HG03558 (cell line): ENCODE data around the gene DCP2.
"Not testable (repeated sequence)": the region's sequence is repeated elsewhere in the genome, so short reads cannot be mapped to it uniquely, and the experiment has no call there.

ENCODE experiments used
- ATAC-seq: cut with Tn5 transposase; IDR thresholded peaks from one replicate; pipeline ENCODE4 v1.9.1; 2021; ENCODE audit warnings: moderate number of reproducible peaks; ENCODE audit not compliant: unreplicated experiment; ENCODE audit errors: extremely low read depth

The DCP2 gene

DNA sequence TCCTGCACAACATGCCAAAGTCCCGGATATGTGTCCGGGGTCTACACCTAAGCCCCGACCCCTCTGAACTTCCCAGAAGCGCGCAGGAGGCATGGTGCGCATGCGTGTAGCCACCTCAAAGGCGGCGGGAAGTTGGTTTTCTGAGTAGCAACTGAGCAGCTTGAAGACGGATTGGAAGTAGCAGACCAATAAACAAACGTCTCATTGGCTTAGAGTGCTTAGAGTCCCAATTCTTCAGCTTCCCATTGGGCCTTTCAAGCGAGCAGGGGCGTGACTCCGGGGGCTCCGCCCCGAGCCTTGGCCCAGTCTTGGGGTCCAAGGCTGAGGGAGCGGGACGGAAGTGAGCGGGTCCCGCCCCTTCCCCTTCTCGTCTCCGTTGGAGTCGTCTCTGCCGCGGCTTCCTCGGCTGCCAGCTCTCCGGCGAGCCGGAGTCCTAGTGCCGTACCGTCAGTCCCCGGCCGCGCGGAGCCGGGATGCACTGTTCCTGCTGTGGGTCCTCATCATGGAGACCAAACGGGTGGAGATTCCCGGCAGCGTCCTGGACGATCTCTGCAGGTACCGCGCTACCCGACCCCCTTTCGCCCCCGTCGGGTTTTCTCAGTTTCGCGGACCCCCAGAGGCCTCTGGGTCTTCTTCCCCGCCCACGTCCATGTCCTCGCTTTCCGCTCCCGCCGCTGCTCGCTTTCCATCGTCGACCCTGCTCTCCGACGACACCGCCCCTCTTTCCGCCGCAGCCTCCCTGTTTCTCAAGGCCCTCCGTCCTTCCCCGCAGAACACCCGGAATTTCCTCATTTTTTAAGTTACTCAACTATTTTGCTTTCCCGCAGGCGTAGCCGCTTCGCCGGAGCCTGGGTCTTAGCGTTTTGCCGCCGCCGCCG is at the start of gene DCP2:
Gene DCP2 (plus strand): TSS at position 367 of the 878 bp plus-strand sequence. CDS start 136 bp downstream, at position 503.
- peak; percentile 97 for ATAC-seq

- peak; percentile 59 for ATAC-seq
These were observed 47.1 kb upstream of the DCP2 start for GRCh38 chr5:112929336-112930081.

- peak; percentile 38 for ATAC-seq
These were observed 46.6 kb upstream of the DCP2 start for GRCh38 chr5:112930082-112930344.

DNA sequence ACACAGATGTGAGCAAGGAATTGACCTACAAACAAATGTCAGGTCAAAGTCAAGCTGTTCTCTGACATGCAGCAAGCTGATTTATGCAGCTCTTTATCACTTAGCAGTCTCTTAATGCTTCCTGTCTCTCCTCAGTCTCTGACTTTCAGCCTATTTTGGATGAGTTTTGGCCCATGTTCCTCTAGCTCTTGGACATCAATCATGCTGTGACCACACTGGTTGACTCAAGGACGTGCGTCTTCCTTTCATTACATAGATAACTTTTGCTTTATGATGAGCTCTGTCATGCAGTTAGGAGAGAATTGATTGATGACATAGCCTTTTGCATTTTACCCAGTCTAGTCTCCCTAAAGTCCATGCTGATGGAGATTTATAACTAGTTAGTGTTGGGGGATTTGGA is 45.1 kb upstream of the DCP2 start:
- ATAC-seq, result no peak

DNA sequence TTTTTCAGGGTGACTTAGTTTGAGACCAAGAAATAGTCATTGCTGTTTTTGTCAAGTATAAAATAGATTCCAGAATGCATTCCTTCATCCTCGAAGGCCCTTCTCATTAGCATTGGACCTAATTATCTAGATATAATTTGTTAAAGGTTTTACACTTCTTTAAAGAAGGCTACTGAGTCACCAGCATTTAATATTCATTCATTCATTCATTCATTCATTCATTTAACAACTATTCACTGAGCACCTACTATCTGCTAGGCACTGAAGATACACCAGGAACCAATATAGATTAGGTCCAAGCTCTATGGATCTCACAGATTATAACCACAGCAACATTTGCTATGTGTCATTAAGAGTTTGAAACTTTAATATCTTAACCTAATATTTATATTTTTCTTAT is 43.5 kb upstream of the DCP2 start:
- no peak for ATAC-seq

DNA sequence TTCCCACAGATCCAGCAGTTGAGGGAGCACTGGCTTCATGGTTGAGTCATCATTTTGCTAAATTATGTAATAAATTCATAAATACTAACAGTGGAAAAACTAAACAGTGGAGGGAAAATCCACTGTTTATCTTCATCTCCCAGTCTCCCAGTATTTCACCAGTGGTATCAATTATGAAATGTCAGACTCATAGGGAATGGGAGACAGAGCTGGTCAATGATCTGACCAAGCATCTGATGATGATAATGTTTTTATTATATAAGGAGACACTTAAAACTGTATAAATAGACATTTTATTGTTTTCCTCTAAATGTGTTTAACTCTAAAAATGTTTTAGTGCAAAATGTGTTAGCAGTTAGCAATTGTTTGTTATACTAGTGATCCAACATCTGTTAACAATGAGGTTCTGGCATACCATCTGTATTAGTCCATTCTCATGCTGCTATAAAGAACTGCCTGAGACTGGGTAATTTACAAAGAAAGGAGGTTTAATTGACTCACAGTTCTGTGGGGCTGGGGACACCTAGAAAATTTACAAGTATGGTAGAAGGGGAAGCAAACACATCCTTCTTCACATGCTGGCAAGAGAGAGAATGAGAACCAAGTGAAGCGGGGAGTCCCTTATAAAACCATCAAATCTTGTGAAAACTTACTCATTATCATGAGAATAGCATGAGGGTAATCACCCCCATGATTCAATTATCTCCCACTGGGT is 42.8 kb upstream of the DCP2 start:
- no peak for ATAC-seq

GRCh38 chr5:112934366-112934663 is 42.3 kb upstream of the DCP2 start:
- no peak for ATAC-seq

DNA sequence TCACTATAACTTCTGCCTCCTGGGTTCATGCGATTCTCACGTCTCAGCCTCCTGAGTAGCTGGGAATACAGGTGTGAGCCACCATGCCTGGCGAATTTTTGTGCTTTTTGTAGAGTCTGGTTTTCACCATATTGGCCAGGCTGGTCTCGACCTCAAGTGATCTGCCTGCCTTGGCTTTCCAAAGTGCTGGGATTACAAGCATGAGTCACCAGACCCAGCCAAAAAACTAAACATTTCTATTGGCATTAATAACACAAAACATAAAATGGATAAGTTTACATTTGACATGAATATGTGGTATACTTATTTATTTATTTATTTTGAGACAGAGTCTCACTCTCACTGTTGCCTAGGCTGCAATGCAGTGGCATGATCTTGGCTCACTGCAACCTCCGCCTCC is 40.9 kb upstream of the DCP2 start:
- ATAC-seq, result no peak

DNA sequence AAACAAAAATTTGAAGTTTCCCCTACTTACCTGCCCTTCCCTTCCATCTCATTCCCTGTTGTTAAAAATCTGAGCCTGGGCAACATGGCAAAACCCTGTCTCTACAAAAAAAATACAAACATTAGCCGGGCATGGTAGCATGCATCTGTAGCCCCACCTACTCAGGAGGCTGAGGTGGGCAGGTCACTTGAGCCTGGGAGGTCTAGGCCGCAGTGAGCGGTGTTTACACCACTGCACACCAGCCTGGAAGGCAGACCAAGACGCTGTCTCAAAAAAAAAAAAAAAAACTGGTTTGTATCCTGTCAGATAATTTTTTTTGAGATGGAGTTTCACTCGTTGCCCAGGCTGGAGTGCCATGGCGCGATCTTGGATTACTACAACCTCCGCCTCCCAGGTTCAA is 38.3 kb upstream of the DCP2 start:
- no peak for ATAC-seq

DNA sequence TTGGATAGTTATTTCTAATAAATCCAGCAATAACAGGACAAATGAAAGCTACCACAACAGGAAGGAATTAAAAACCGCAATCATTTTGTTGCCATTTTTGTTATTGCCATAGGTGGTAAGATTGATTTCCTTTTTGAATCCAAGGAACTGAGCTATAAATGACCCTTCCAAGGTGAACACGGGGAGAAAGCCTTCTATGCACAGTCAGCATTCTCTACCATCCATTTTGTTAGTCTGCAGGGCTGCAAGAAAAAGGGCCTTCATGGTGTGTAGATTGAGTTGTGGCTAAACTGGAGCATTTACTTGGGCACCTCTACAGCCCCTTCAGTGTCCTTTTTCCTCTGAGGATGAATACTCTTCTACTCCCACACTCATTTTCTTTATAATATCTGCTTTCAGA is 35.9 kb upstream of the DCP2 start:
- no peak for ATAC-seq

DNA sequence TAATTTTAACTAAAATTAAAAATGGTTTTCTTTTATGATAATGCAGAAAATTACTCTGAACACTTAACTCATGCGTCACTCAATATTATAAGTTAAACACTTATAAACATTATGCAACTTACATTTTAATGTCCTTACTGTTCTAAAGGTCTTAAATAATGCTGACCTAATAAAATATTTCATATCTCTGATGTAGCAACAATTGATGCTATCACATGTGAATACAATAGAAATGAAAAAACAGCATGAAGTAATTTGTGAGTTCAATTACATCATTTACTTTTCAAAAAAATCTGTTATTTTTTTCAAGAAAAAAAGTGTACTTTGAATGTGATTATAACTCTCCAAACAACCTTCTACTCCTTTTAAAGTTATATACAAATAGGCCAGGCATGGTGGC is 28.1 kb upstream of the DCP2 start:
- no peak for ATAC-seq

DNA sequence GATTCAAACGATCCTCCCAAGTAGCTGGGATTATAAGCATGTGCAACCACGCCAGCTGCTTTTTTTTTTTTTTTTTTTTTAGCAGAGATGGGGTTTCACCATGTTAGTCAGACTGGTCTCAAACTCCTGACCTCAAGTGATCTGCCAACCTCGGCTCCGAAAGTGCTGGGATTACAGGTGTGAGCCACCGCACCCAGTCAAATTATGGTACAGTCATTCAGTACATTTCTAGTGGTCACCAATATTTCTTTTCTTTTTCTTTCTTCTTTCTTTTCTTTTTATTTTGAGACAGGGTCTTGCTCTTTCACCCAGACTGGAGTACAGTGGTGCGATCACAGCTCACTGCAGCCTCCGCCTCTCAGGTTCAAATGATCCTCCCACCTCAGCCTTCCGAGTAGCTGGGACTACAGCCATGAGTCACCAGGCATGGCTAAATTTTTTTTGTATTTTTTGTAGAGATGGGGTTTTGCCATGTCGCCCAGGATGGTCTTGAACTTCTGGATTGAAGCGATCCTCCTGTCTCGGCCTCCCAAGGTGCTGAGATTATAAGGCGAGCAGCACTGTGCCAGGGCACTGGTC is 25.4 kb upstream of the DCP2 start:
- ATAC-seq, result peak; percentile 76

DNA sequence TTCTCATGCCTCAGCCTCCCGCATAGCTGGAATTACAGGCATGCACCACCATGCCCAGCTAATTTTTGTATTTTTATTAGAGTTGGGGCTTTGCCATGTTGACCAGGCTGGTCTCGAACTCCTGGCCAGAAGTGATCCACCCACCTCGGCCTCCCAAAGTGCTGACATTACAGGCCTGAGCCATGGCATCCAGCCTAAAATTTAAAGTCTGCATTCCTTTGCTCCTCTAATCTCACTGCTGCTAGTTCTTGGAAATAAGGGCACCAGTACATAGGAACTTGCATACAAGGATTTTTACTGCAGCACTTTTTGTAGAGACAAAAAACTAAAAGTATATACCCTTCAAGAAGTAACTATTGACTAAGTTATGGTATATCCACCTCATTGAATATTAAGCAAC is 20.0 kb upstream of the DCP2 start:
- no peak for ATAC-seq

- no peak for ATAC-seq
These were observed 19.4 kb upstream of the DCP2 start for GRCh38 chr5:112957036-112957808.

GRCh38 chr5:112958093-112959088 is 18.2 kb upstream of the DCP2 start:
- peak; percentile 84 for ATAC-seq

DNA sequence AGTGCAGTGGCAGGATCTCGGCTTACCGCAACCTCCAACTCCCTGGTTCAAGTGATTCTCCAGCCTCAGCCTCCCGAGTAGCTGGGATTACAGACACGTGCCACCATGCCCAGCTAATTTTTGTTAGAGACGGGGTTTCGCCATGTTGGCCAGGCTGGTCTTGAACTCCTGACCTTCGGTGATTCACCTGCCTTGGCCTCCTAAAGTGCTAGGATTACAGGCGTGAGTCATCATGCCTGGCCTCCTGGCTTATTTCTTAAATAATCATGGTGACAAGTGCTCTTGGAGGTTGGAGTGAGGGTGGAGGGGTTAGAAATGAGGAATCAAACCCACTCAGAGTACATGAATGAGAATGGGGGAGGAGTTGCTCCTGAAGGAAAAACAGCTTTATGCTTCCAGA is 16.7 kb upstream of the DCP2 start:
- not testable (repeated sequence) for ATAC-seq

GRCh38 chr5:112960315-112960714 is 16.3 kb upstream of the DCP2 start:
- ATAC-seq, result no peak

DNA sequence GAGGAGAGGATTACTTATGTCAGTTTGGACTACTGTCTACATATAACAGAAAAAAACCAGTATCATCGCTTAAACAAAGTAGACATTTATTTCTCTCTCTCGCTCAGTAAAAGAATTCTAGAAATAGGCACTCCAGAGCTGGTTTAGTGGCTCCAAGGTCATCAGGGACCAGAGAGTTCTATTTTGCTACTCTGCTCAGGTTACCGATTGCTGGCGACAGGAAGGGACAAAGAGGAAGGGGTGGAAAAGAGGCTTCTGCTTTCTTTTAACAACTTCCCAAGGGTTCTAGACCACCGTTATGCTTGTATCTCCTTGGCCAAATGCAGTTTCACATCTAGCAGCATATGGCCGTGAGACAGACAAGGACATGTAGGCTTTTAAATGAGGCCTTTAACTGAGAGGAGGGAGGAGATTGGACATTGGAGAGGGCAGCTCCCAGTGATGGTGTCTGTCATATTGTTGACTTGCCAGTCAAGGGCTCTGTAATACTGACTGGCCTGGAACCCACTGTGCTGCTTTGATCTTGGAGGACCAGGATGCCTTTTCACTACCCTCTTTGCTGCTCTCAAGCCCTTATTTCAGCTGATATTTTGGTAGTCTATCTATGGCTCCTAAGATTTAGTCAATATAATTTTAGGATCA is 15.6 kb upstream of the DCP2 start:
- no peak for ATAC-seq

GRCh38 chr5:112963374-112963733 is 13.2 kb upstream of the DCP2 start:
- ATAC-seq, result not testable (repeated sequence)
